ENCODE data around the gene FATE1. TPM values are rescaled to one million over a fixed set of nuclear protein-coding genes. Genes with fewer than 3 reads are reported as not detected.
"Not testable (repeated sequence)": the region's sequence is repeated elsewhere in the genome, so short reads cannot be mapped to it uniquely, and the experiment has no call there.

Gene FATE1, protein sequence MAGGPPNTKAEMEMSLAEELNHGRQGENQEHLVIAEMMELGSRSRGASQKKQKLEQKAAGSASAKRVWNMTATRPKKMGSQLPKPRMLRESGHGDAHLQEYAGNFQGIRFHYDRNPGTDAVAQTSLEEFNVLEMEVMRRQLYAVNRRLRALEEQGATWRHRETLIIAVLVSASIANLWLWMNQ
- total RNA-seq: not detected

DNA sequence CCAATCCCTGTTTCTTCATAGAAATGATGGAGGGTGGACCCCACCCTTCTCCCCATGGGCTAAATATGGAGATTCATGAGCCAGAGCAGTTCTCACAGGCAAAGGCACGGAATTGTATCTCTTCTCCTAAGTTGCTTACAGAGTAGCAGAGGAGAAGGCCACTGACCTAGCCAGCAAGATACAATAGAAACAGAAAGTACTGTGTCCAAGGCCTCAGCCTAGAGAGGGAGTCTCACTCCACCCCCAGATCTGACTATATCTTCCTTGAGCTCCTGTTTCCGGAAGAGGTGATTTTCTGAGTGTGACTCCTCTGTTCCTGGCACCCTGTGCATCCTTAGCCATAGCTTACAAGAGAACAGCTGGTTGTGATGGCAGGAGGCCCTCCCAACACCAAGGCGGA is at the start of gene FATE1:
Gene FATE1 (plus strand): TSS at position 284 of the 400 bp plus-strand sequence. CDS start 85 bp downstream, at position 369.
- DNase-seq (ENCODE audit: low read depth in 2 of 3, low spot score in 2 of 3): no peak

DNA sequence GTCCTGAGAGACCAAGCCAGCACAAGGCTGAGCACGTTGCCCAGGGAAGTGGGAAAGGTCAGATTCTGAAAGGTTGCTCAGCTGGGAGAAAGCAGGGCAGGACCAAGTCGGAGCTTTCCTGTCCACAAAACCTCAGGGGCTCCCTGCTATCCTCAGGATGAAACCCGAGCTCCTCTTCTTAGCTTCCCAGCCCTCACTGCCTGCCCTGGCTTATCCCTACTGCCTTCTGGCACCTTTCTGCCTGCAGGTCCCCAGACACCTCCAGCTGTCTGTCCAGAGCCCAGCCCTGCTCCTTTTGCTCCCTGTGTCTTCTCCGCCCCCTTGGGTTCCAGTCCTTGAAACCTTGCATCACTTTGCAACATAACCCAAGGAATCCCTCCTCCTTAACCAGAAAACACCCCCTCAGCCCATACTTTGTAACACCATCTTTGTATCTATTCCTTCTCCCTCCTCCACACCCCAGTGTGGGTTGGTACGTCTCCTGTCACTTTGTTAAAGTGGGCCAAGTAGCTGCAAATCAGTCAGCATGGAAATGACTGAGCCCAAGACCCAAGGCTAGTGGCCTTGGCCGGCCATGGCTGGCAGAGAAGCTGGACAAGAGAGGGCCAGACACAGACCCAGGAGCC is 40.6 kb upstream of the FATE1 start:
- no peak for DNase-seq (ENCODE audit: low read depth in 2 of 3, low spot score in 2 of 3)

DNA sequence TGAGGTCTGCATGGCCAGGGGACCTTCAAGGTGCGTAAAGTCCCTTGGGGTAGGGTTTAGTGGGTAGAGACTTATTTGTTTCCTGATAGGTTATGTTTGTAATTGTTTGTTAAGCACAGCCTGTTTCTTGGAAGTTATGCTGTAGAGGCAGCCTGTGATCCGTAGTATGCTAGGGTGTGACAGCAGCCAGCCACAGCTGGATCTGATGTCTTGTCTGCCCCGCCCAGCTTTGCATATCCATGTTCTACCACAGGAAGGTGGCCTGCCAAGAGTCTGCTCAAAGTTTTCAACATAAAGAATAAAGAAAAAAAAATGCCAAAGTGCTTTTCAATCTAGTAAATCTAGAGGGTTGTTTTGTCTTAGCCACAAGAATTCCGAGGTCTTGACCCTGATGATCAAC is 39.6 kb upstream of the FATE1 start:
- no peak for DNase-seq (ENCODE audit: low read depth in 2 of 3, low spot score in 2 of 3)

DNA sequence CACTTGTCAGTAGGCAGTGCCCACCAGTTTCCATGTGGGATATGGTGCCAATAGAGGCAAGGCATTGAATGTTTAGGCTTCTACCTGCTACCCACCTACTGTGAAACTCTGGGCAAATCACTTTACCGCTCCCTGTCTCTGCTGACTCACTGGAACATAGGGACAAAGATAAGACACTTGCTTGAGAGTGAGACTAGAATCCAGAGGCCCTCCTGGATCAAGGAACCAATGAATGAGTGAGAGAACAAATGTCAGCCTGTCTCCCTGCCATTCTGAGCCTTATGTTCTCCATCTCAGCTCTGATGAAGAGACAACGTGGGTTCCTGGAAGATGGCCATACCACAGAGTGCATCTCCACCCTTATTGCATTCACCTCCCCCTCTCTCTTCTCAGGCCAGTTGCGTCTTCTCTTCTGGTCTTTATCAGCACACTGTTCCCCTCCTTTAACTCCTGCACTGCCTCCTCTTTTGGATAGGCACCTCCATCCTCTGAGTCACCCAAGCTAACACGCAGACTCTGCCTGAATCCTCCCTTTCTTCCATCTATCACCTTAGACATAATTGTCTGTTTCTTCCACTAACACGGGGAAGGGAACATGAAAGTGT is 35.9 kb upstream of the FATE1 start:
- DNase-seq (ENCODE audit: low read depth in 2 of 3, low spot score in 2 of 3): no peak

DNA sequence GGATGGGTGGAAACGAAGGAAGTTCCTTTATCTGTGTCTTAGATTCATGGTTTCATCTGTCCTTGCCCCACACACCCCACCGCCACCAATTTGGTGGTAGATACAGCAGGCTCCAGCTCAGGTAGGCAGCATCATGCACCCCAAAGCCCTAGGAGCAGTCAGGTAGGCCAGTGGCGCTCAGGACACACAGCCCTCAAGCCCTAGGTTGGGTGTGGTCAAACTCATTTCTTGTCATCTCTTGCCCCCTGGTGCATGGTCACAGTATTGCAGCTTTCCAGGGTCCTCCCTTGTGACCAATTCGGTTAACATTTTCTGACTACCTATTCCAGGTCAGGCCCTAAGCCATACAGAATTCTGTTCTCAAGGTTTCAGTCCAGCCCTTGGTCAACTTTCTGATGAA is 35.0 kb upstream of the FATE1 start:
- peak; percentile 17 to 67 (median 22) for DNase-seq (ENCODE audit: low read depth in 2 of 3, low spot score in 2 of 3)

DNA sequence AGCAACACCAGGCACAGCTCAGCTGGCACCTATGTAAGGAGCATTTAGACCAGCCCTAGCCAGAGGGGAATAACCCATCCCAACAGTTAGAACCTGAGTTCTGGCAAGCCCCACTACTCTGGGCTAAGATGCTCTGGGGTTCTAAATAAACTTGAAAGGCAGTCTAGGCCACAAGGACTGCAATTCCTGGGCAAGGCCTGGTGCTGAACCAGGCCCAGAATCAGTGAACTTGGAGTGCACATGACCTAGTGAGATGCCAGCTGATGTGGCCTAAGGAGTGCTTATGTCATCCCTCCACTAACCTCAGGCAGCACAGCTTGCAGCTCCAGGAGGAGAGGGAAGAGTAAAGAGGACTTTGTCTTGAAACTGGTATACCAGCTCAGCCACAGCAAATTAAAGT is 28.2 kb upstream of the FATE1 start:
- DNase-seq (ENCODE audit: low read depth in 2 of 3, low spot score in 2 of 3): no peak

DNA sequence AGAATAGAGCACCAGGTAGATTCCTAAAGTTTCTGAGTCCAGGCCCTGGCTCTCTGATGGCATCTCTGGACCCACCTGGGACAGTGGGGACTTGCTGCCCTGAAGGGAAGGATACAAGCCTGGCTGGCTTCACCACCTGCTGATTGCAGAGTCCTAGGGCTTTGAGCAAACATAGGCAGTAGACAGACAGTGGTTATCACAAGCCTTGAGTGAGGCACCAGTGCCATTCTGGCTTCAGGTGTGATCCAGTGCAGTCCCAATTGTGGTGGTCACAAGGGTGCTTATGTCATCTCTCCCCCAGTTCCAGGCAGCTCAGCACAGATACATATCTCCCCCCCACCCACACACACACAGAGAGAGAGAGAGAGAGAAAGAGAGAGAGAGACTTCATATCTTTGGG is 27.1 kb upstream of the FATE1 start:
- no peak for DNase-seq (ENCODE audit: low read depth in 2 of 3, low spot score in 2 of 3)

DNA sequence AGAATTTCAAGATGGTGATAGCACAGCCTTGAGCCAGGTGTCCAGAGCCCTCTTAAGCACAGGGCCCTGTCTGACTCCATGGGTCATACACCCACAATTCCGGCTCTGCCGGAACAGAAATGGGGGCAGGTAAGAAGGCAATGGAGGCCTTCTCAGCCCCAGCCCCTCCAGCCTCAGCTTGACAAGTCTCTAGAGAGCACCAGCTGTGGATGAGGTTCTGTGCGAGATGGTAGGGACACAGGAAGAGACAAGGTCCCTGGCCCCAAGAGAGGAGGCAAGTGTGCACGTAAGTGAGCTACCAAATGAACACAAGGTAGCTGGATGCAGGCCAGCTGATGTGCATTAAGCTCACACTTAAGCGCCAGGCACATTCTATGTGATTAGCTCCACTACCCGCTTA is 23.0 kb upstream of the FATE1 start:
- DNase-seq (ENCODE audit: low read depth in 2 of 3, low spot score in 2 of 3): no peak

DNA sequence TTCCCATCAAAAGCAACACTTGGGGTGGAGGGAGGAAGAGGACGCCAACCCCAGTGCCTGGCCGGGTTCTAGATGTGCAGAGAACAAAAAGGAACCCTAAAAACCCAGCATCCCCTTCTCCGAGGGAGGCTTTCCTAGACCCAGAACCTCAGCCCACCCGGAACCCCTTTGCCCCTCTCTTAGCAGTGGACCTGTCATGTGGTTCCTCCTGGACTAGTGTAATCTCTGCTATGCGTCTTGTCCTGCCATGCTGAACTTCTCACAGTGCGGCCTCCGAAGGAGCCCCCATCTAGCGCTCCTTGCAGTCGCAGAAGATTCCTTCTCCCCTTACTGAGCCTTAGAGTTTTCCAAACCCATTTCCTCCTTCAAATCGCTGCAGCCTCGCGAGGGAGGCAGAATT is 21.7 kb upstream of the FATE1 start:
- DNase-seq (ENCODE audit: low read depth in 2 of 3, low spot score in 2 of 3): no peak

DNA sequence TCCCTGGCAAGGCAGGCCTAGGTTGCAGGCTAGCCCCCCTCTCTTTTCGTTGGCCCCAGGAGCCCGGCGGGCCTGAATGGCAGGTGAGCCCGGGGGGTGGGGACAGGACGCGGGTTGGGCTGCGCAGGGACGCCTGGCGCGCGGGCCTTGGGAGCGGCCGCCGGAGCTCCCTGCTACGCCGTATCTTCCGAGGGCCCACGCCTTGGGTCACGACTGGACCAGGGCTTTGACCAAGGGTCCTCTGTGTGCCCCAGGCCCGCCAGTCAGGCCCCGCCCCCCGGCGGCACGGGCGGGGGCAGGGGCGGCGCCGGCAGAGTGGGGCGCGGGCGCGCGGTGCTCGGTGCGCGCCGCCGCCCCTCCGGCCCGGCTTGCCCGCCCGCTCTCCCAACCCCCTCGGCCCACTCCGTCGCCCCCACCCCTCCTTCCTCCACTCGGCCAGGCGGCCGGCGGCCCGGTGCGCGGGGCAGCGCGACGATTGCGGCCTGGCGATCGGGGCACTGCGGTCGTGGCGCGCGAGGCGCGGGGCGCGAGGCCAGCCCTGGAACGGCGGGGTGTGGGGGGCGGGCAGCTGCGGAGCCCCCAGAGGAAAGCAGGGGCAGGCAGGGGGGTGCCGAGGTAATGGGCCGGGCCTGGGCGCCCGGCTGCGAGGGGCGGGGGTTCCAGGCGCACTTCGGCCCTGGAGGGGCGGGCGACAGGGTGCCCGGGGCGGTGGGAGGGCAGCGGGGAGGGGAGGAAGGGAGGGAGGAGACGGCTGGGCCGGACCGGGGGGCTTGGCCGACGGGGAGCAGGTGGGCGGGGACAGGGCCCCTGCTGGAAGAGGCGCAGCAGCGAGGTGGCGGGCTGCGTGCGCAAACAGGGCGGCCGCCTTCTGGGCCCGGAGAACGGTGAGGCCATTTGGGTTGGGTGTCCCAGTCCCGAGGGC is 20.9 kb upstream of the FATE1 start, which contains the start of gene PRRG3:
Gene PRRG3 (plus strand): TSS at position 798 of the 922 bp plus-strand sequence. CDS start 3,357 bp downstream, outside the sequence.
- no peak for DNase-seq (ENCODE audit: low read depth in 2 of 3, low spot score in 2 of 3)

DNA sequence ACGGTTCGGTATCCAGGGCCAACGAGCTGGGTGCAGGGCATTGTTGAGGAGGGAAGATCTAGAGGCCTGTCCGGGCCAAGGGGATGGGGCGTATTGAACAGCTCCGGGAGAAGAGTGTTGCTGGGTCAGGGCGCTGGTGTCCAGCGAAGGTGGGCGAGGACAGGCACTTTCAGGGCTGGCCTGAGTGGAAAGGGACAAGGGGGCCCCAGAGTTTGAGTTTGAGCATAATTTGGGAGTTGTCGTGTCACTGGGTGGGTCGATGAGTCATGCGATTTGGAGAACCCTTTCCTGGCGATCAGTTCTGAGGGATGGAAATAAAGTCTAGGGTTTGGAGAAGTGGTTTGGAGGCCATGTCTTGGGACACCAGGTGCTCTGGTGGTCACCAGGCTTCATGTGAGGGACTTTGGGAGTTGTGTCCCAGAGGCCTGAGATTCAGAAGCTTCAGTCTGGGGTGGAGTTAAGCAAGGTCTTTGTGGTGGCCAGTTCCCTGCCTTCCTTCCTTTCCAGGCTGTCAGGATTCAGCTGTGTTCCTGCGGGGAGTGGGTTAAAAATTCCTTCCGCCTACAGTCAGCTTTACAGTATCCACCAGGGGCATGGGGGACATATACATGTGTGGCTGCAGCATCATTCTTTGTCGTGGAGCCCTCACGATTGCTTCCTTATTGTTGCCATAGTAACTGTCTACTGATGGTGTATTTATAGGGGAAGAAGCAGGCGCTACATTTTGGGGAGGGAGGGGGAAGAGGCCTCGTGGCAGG is 20.1 kb upstream of the FATE1 start:
- no peak for DNase-seq (ENCODE audit: low read depth in 2 of 3, low spot score in 2 of 3)

DNA sequence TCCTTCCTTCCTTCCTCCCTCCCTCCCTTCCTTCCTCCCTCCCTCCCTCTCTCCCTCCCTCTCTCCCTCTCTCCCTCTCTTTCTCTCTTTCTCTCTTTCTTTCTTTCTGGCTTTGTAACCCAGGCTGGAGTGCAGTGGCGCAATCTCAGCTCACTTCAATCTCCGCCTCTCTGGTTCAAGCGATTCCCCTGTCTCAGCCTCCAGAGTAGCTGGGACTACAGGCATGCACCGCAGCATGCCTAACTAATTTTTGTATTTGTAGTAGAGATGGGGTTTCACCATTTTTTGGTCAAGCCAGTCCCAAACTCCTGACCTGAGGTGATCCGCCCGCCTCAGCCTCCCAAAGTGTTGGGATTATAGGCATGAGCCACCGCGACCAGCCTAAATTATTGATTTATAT is 18.8 kb upstream of the FATE1 start:
- DNase-seq (ENCODE audit: low read depth in 2 of 3, low spot score in 2 of 3): not testable (repeated sequence)

DNA sequence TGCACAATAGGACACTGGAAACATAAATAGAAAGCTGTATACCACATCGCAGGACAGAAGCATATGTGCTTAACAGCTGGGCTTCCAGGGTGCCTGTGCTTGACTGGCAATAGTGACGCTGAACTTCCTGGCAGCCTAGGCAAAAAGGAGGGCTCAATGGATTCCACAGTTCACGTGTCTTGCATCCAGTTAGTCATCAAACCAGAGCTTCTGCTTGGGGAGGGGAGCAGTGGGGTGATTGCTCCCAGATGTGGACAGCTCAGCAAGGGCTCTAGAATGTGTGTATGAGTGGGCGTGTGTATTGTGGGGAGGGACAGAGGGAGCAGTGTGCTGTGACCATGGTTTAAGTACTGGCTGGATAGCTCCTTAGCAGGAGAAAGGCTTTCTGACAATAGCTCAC is 18.3 kb upstream of the FATE1 start:
- DNase-seq (ENCODE audit: low read depth in 2 of 3, low spot score in 2 of 3): no peak

DNA sequence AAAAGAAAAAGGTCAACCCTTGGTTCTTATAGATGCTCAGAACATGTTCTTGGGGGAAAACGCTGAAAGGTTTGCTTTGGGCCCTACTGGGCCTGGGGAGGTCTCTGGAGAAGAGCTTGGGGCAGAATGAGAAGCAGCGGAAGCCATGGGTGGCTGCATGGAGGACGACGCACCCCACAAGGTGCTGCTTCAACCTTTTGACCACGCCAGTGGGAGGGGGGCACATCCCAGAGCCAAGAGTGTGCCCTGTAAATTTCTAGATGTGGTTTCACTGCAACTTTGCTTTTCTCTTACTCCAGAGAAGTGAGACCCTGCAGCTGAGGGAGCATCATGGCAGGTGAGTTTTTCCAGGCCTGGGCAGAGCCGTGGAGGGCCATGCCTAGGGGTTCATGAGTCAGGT is 17.4 kb upstream of the FATE1 start:
- no peak for DNase-seq (ENCODE audit: low read depth in 2 of 3, low spot score in 2 of 3)

DNA sequence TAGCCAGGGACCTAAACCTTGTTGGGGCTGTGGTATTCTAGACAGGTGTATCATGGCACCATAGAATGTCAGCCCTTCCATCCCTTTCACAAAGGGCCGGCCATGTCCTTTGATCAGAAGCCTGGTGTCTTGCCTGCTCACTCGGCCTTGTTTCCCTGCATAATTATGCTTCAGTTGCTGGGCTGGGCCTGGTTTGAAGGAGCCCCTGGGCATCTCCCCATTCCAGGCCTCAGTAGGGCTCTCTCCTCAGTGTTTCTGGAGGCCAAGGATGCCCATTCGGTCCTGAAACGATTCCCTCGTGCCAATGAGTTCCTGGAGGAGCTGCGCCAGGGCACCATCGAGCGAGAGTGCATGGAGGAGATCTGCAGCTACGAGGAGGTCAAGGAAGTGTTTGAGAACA is 16.1 kb upstream of the FATE1 start:
- no peak for DNase-seq (ENCODE audit: low read depth in 2 of 3, low spot score in 2 of 3)

DNA sequence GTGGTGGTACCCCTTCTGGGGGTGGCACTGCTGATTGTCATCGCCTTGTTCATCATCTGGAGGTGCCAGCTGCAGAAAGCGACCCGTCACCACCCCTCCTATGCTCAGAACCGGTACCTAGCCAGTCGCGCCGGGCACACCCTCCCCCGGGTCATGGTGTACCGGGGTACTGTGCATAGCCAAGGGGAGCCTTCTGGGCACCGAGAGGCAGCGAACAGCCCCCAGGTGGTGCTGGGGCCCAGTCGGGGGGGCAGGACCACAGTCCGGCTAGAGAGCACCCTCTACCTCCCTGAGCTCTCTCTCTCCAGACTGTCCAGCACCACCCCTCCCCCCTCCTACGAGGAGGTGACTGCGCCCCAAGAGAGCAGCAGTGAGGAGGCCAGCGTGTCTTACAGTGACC is 15.3 kb upstream of the FATE1 start:
- no peak for DNase-seq (ENCODE audit: low read depth in 2 of 3, low spot score in 2 of 3)

DNA sequence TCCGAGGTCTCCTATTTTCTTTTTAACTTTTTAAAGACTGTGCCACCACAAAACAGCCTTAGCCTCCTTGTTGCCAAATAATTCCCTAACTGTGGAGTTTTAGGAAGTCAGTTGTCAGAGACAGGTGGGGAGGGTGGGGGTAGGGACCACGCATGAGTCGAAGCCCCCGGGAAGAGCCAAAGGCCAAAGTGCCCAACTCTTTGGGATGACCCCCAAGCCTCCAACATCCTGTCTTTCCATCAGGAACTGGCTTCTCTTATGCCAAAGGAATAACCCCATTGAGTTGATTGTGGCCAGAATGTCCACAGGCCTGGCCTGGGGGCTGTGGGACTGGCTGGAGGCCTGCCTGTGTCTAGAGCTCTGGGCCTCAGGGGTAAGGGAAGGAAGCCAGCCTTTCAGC is 14.8 kb upstream of the FATE1 start:
- DNase-seq (ENCODE audit: low read depth in 2 of 3, low spot score in 2 of 3): no peak

DNA sequence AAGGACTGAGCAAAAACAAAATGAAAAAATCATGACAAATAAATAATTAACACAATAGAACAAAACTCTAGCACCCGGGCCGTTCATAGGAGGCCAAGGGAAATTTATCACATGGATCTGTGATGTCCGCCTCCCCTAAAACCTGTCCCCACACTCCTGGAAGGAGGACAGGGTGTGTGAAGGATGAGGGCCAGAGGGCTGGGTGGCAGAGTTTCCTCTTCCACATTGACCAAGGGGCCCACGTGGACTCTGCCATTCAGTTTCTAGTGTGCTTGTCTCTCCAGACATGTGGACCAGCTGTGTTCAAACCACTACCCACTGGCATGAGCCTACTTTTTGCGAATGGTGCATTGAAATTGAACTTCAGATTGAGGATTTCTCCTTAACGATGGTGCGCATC is 14.3 kb upstream of the FATE1 start:
- DNase-seq (ENCODE audit: low read depth in 2 of 3, low spot score in 2 of 3): no peak

DNA sequence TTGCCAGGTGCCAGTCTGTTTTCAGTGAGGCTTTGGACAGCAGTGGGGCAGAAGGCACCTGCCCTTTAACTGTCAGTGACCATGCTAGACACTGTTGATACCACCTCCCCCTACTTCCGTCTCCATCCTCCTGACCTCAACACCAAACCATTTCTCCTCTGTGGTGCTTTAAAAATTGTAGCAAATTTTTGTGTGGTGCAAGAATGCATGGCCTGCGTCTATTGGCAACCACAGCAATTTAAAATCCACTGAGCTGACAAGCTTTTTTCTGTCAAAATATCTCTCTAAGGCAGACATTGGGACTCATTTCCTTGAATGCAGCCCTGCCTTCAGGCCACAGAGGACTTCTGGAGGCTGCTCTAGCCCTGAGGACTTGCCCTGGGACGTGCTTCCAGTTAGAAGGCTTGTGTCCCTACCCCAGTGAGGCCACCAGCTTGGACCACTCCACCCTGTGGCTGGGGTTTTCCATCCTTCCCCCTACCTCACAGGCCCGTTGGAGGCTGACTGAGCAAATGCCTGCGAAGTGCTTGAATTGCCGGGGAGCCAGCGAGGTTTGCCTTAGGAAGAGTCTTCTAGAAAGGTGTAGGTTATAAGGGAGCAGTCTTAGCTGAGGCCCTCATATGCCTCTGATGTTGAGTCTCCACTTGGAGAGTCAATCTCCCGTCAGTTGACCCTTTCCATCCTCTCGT is 13.7 kb upstream of the FATE1 start:
- no peak for DNase-seq (ENCODE audit: low read depth in 2 of 3, low spot score in 2 of 3)

DNA sequence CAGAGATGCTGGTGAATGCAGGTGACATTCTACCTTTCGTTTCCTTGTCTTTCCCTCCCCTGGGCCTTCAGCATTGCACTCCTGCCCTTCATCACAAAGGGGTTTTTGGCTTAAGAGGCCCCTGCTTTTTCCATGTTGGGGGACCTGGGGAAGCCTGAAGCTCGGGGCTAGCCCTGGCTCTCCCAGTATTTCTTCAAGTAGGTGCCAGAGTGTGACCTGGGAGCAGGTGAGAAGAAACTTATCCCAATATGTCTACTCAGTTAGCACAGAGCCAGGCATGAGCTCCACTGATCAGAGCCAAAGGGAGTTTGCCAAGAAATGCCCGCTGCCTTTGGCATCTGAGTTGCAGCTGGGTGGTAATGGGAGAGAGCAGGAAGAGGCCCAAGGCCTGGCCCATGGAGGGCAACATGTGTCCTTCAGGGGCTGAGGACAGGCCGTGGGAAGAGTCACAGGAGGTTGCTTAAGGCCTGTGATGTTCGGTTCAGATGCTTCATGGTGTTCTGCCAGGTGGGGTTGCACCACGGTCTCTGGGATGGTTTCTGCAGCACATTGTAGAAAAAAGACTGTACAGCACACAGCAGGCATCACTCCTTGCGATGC is 13.0 kb upstream of the FATE1 start:
- DNase-seq (ENCODE audit: low read depth in 2 of 3, low spot score in 2 of 3): no peak
